HepG2 (cell line): ENCODE results near the gene C11orf68. TPM values are rescaled to one million over a fixed set of nuclear protein-coding genes. Genes with fewer than 3 reads are reported as not detected.
A peak's percentile ranks its signal among the peaks of the same experiment; 100 is the strongest.

Source experiments
- CEBPZ ChIP-seq: IDR thresholded peaks from 2 replicates; pipeline ENCODE4 v1.6.1; 2012; ENCODE audit warnings: low read length, improper control_type of control experiment
- CENPX ChIP-seq: sonication (generic); formaldehyde crosslinking; IDR thresholded peaks from 2 replicates; pipeline ENCODE4 v1.9.0; 2021; ENCODE audit warnings: mild to moderate bottlenecking, missing genetic modification reagents, moderate library complexity
- EZH2 ChIP-seq: conservative IDR thresholded peaks from 2 replicates; pipeline ENCODE4 v1.6.1; 2012; ENCODE audit warnings: mild to moderate bottlenecking, low read depth, low read length, moderate library complexity
- HIVEP1 ChIP-seq: sonication (generic); formaldehyde crosslinking; IDR thresholded peaks from 2 replicates; pipeline ENCODE4 v1.4.0; 2020; ENCODE audit warnings: mild to moderate bottlenecking, missing genetic modification reagents
- IKZF1 ChIP-seq: fragments of 450-650 bp; IDR thresholded peaks from 2 replicates; pipeline ENCODE4 v1.7.1; 2016
- IRF2 ChIP-seq: IDR thresholded peaks from 2 replicates; pipeline ENCODE4 v1.6.1; 2018; ENCODE audit warnings: missing genetic modification reagents, missing compliant biosample characterization
- NFYB ChIP-seq: sonication (generic); formaldehyde crosslinking; IDR thresholded peaks from 2 replicates; pipeline ENCODE4 v1.4.0; 2020; ENCODE audit warnings: missing genetic modification reagents
- PHF21A ChIP-seq: sonication (generic); formaldehyde crosslinking; IDR thresholded peaks from 2 replicates; pipeline ENCODE4 v1.5.0; 2020; ENCODE audit warnings: mild to moderate bottlenecking, missing genetic modification reagents
- RCOR2 ChIP-seq: IDR thresholded peaks from 2 replicates; pipeline ENCODE4 v1.6.1; 2016; ENCODE audit warnings: missing biosample characterization, missing genetic modification reagents
- SP5 ChIP-seq: IDR thresholded peaks from 2 replicates; pipeline ENCODE4 v1.6.1; 2016; ENCODE audit warnings: low read depth, borderline replicate concordance
- SUZ12 ChIP-seq: fragments of 150-350 bp; IDR thresholded peaks from 2 replicates; pipeline ENCODE4 v1.6.1; 2014; ENCODE audit warnings: low read depth, low read length
- THAP9 ChIP-seq: sonication (generic); formaldehyde crosslinking; IDR thresholded peaks from 2 replicates; pipeline ENCODE4; 2020; ENCODE audit warnings: missing genetic modification reagents, mild to moderate bottlenecking, borderline replicate concordance
- TRIM24 ChIP-seq: sonication (generic); formaldehyde crosslinking; IDR thresholded peaks from 2 replicates; pipeline ENCODE4 v1.8.0; 2022; ENCODE audit warnings: mild to moderate bottlenecking, missing genetic modification reagents
- ZFYVE20 ChIP-seq: sonication (generic); formaldehyde crosslinking; IDR thresholded peaks from 2 replicates; pipeline ENCODE4 v1.8.0; 2023; ENCODE audit warnings: low read depth, mild to moderate bottlenecking, moderate library complexity, missing genetic modification reagents, borderline replicate concordance
- ZKSCAN5 ChIP-seq: sonication (generic); formaldehyde crosslinking; IDR thresholded peaks from 2 replicates; pipeline ENCODE4 v1.5.1; 2020; ENCODE audit warnings: mild to moderate bottlenecking, missing genetic modification reagents
- ZNF337 ChIP-seq: sonication (generic); formaldehyde crosslinking; IDR thresholded peaks from 2 replicates; pipeline ENCODE4 v1.5.1; 2020; ENCODE audit warnings: missing genetic modification reagents, low read depth, mild to moderate bottlenecking, borderline replicate concordance
- ZNF530 ChIP-seq: sonication (generic); formaldehyde crosslinking; IDR thresholded peaks from 2 replicates; pipeline ENCODE4 v1.5.0; 2020; ENCODE audit warnings: low read depth, mild to moderate bottlenecking, missing genetic modification reagents
- ZNF616 ChIP-seq: sonication (generic); formaldehyde crosslinking; IDR thresholded peaks from 2 replicates; pipeline ENCODE4 v1.5.0; 2020; ENCODE audit warnings: low read depth, mild to moderate bottlenecking, missing genetic modification reagents
- ZNF646 ChIP-seq: sonication (generic); formaldehyde crosslinking; IDR thresholded peaks from 2 replicates; pipeline ENCODE4 v1.9.0; 2021; ENCODE audit warnings: mild to moderate bottlenecking, missing genetic modification reagents
- polyA plus RNA-seq, 8 experiments: library from polyadenylated mRNA; depleted of rRNA in 3 of 8; stranded (reverse) in 7 of 8; unstranded in 1 of 8; fragments of >200 nt; fragmentation: Illumina TruSeq in 4 of 8; extraction: Trizol in 4 of 8; gene quantifications; 2 replicates each; pipeline versions ENCODE4 v1.2.1 to v1.2.3, GENCODE V29; 2011 to 2016; ENCODE audit warnings: low read depth in 4 of 8, missing spikeins in 1 of 8, mixed read lengths in 1 of 8; ENCODE audit not compliant: insufficient read depth in 1 of 8
- total RNA-seq, 5 experiments: library from RNA; depleted of rRNA; stranded (reverse); fragments of >200 nt; fragmentation: Illumina TruSeq; extraction: Trizol; gene quantifications; 2 replicates each; pipeline ENCODE4 v1.2.3, GENCODE V29; 2016; ENCODE audit warnings: low read depth in 1 of 5

C11orf68 gene
- total and polyA plus RNA-seq, 2 of the 13 experiments (the other 11 are each of a cell fraction or from before 2014, with no cell fraction given): 8.4 to 28.3 TPM

GRCh38 chr11:65952052-65952521, 33.2 kb upstream of the C11orf68 start (continued):
- TF ChIP-seq CEBPZ (no peak), ZKSCAN5 (CRISPR knock-in tag) (no peak), EZH2 (no peak), THAP9 (no peak), TRIM24 (CRISPR knock-in tag) (no peak), CENPX (no peak), RCOR2 (CRISPR knock-in tag) (peak; percentile 67), PHF21A (CRISPR knock-in tag) (no peak), NFYB (CRISPR knock-in tag) (no peak), IKZF1 (no peak), ZNF616 (CRISPR knock-in tag) (no peak), ZNF530 (no peak), IRF2 (CRISPR knock-in tag) (0 out of 2 replicates have a peak, but pooled peaks have one; percentile 20), ZNF646 (CRISPR knock-in tag) (peak; percentile 96), SP5 (CRISPR knock-in tag) (no peak), ZFYVE20 (no peak), SUZ12 (no peak), ZNF337 (no peak), HIVEP1 (no peak)
